Neuron (in vitro differentiated cells): Measurements from ENCODE around the gene HSPA6.
A peak's percentile ranks its signal among the peaks of the same experiment; 100 is the strongest.
"Not testable (repeated sequence)": the region's sequence is repeated elsewhere in the genome, so short reads cannot be mapped to it uniquely, and the experiment has no call there.

Experiments
- H2AFZ ChIP-seq: one replicate; pipeline ENCODE4 v1.6.1; 2013; ENCODE audit warnings: low read depth, mild to moderate bottlenecking, inconsistent platforms, low read length, moderate library complexity
- H3K27me3 ChIP-seq: one replicate; pipeline ENCODE4 v1.6.1; 2013; ENCODE audit warnings: low read length; ENCODE audit not compliant: insufficient read depth
- H3K36me3 ChIP-seq: one replicate; pipeline ENCODE4 v1.6.1; 2013; ENCODE audit warnings: low read length; ENCODE audit not compliant: insufficient read depth
- H3K4me1 ChIP-seq: one replicate; pipeline ENCODE4 v1.6.1; 2013; ENCODE audit warnings: low read length; ENCODE audit not compliant: insufficient read depth
- H3K4me3 ChIP-seq: 2 replicates; pipeline ENCODE4 v1.5.1; 2013; ENCODE audit warnings: mild to moderate bottlenecking, low read length, moderate library complexity
- H3K9me3 ChIP-seq: one replicate; pipeline ENCODE4 v1.6.1; 2013; ENCODE audit warnings: low read length

The HSPA6 gene

GRCh38 chr1:161511756-161512060 lies 12.6 kb upstream of the HSPA6 start:
- H3K36me3 ChIP-seq, result no peaks in the 10 kb centered on the region
- no peak overlapping the region for H2AFZ ChIP-seq
- H3K4me3 ChIP-seq, result no peak overlapping the region
- H3K9me3 ChIP-seq, result no peaks in the 10 kb centered on the region
- peaks cover 6% of the 10 kb centered on the region for H3K27me3 ChIP-seq
- no peaks in the 10 kb centered on the region for H3K4me1 ChIP-seq

GRCh38 chr1:161512636-161513447 lies 11.5 kb upstream of the HSPA6 start:
- H3K36me3 ChIP-seq, H2AFZ ChIP-seq, H3K27me3 ChIP-seq, H3K4me1 ChIP-seq, H3K9me3 ChIP-seq, H3K4me3 ChIP-seq: not testable (repeated sequence)

GRCh38 chr1:161513448-161513780 lies 10.9 kb upstream of the HSPA6 start:
- H3K36me3 ChIP-seq, H3K27me3 ChIP-seq, H3K9me3 ChIP-seq, H2AFZ ChIP-seq, H3K4me3 ChIP-seq, H3K4me1 ChIP-seq: not testable (repeated sequence)

GRCh38 chr1:161513953-161514352 lies 10.4 kb upstream of the HSPA6 start:
- not testable (repeated sequence) for H2AFZ ChIP-seq, H3K4me1 ChIP-seq

GRCh38 chr1:161523041-161523816 lies 1.1 kb upstream of the HSPA6 start:
- not testable (repeated sequence) for H3K9me3 ChIP-seq, H3K4me1 ChIP-seq, H3K36me3 ChIP-seq, H3K4me3 ChIP-seq, H3K27me3 ChIP-seq, H2AFZ ChIP-seq

More at GRCh38 chr1:161513953-161514352, 10.4 kb upstream of the HSPA6 start:
- H3K36me3 ChIP-seq, H3K27me3 ChIP-seq, H3K4me3 ChIP-seq, H3K9me3 ChIP-seq: not testable (repeated sequence)

- H3K4me3 ChIP-seq, result peak overlapping the region; percentile 40
- H3K36me3 ChIP-seq, H3K9me3 ChIP-seq, H3K27me3 ChIP-seq, H3K4me1 ChIP-seq, H2AFZ ChIP-seq: not testable (repeated sequence)
Measured at GRCh38 chr1:161524742-161525291, 477 bp downstream of the HSPA6 start.

GRCh38 chr1:161525321-161525720 lies 981 bp downstream of the HSPA6 start:
- peak overlapping the region; percentile 40 for H3K4me3 ChIP-seq
- H3K4me1 ChIP-seq, H3K27me3 ChIP-seq, H3K36me3 ChIP-seq, H2AFZ ChIP-seq, H3K9me3 ChIP-seq: not testable (repeated sequence)

- not testable (repeated sequence) for H3K9me3 ChIP-seq, H3K4me3 ChIP-seq, H3K27me3 ChIP-seq, H2AFZ ChIP-seq, H3K4me1 ChIP-seq, H3K36me3 ChIP-seq
Measured at GRCh38 chr1:161525918-161526317, 1.6 kb downstream of the HSPA6 start.

- not testable (repeated sequence) for H3K4me3 ChIP-seq, H3K36me3 ChIP-seq, H3K9me3 ChIP-seq, H2AFZ ChIP-seq
- Histone ChIP-seq H3K27me3 (peaks cover 12% of the 10 kb centered on the region), H3K4me1 (peaks cover 15% of the 10 kb centered on the region)
Measured at GRCh38 chr1:161528550-161528949, 4.2 kb downstream of the HSPA6 start.

GRCh38 chr1:161529463-161530104 lies 5.2 kb downstream of the HSPA6 start:
- Histone ChIP-seq H3K27me3 (peaks cover 12% of the 10 kb centered on the region), H3K4me1 (peaks cover 15% of the 10 kb centered on the region), H3K4me3 (peak overlapping the region; percentile 68)
- H3K9me3 ChIP-seq, H3K36me3 ChIP-seq, H2AFZ ChIP-seq: not testable (repeated sequence)

- peak overlapping the region; percentile 68 for H3K4me3 ChIP-seq
- not testable (repeated sequence) for H3K27me3 ChIP-seq, H3K36me3 ChIP-seq, H2AFZ ChIP-seq, H3K9me3 ChIP-seq
- H3K4me1 ChIP-seq, result peaks cover 15% of the 10 kb centered on the region
Measured at GRCh38 chr1:161530158-161530557, 5.8 kb downstream of the HSPA6 start.

GRCh38 chr1:161530671-161531641 lies 6.6 kb downstream of the HSPA6 start:
- H2AFZ ChIP-seq, result peak overlapping the region; percentile 48
- H3K36me3 ChIP-seq, H3K9me3 ChIP-seq, H3K27me3 ChIP-seq: not testable (repeated sequence)
- peaks cover 15% of the 10 kb centered on the region for H3K4me1 ChIP-seq
- H3K4me3 ChIP-seq, result peak overlapping the region; percentile 68
